A549 (cell line): Measurements from ENCODE around the gene C5orf63. TPM values are rescaled to one million over a fixed set of nuclear protein-coding genes. Genes with fewer than 3 reads are reported as not detected.

Experiments used
- ATAC-seq, 2 experiments: fragments of 200-7000 bp in 1 of 2; fragments of >200 bp in 1 of 2; cut with Nextera tagmentation in 1 of 2; cut with Tn5 transposase in 1 of 2; 3 replicates each; pipeline versions ENCODE4 v1.8.0 to v1.9.1; 2018 to 2020; ENCODE audit warnings: mild to moderate bottlenecking in 1 of 2, moderate library complexity in 1 of 2
- CTCF ChIA-PET: fragments of 300-600 bp; sonication (Branson Sonifier 250); formaldehyde crosslinking; extraction: SDS; loops from one replicate; lab custom pipeline; 2021; ENCODE audit warnings: antibody characterized with exemption, inconsistent platforms; lab: Yijun Ruan, JAX
- POLR2A ChIA-PET: fragments of 350-600 bp; formaldehyde crosslinking; extraction: SDS; loops from one replicate; lab custom pipeline; 2021; ENCODE audit warnings: antibody characterized with exemption, inconsistent platforms; lab: Yijun Ruan, JAX
- DNase-seq, 2 experiments: peaks; one replicate each; pipeline versions ENCODE4 v3.0.0 to v3.0.0-alpha.2; 2011 to 2016; ENCODE audit warnings: low read depth in 1 of 2, low spot score in 1 of 2
- FAIRE-seq: peaks from 2 replicates; lab custom pipeline; 2011; peaks lifted over from hg19 to GRCh38; lab: Jason Lieb, UNC
- H3K27ac ChIP-seq, 2 experiments: fragments of >200 bp; sonication (Bioruptor Twin); formaldehyde crosslinking; 3 replicates each; pipeline ENCODE4 v1.5.1; 2016 to 2017
- H3K4me1 ChIP-seq: fragments of >200 bp; sonication (Bioruptor Twin); formaldehyde crosslinking; 3 replicates; pipeline ENCODE4 v1.6.1; 2016
- H3K4me2 ChIP-seq: fragments of >200 bp; sonication (Bioruptor Twin); formaldehyde crosslinking; 3 replicates; pipeline ENCODE4 v1.6.1; 2016
- H3K4me3 ChIP-seq: fragments of >200 bp; sonication (Bioruptor Twin); formaldehyde crosslinking; 3 replicates; pipeline ENCODE4 v1.5.1; 2016
- H3K9me3 ChIP-seq: fragments of >200 bp; sonication (Bioruptor Twin); formaldehyde crosslinking; 3 replicates; pipeline ENCODE4 v1.6.1; 2016
- CBX8 ChIP-seq: fragments of 200-600 bp; sonication (generic); IDR thresholded peaks from 2 replicates; pipeline ENCODE4 v1.6.1; 2016
- CEBPB ChIP-seq, 2 experiments: fragments of >200 bp in 1 of 2; sonication (Bioruptor Twin) in 1 of 2; formaldehyde crosslinking in 1 of 2; IDR thresholded peaks; 2 replicates each; pipeline ENCODE4 v1.6.1; 2012 to 2016
- CHD4 ChIP-seq: fragments of 200-600 bp; sonication (generic); IDR thresholded peaks from 2 replicates; pipeline ENCODE4 v1.6.1; 2016; ENCODE audit warnings: antibody characterized with exemption, mild to moderate bottlenecking, borderline replicate concordance
- E2F6 ChIP-seq: IDR thresholded peaks from 2 replicates; pipeline ENCODE4 v1.6.1; 2012; ENCODE audit warnings: low read depth, borderline replicate concordance
- ESRRA ChIP-seq: fragments of 150-350 bp; IDR thresholded peaks from 2 replicates; pipeline ENCODE4 v1.6.1; 2014; ENCODE audit warnings: mild to moderate bottlenecking, low read length, borderline replicate concordance
- GATA3 ChIP-seq: IDR thresholded peaks from 2 replicates; pipeline ENCODE4 v1.6.1; 2012; ENCODE audit warnings: borderline replicate concordance
- HOXB13 ChIP-seq: fragments of 250-450 bp; sonication (Bioruptor Pico); IDR thresholded peaks from 2 replicates; pipeline ENCODE4 v1.5.0; 2020; ENCODE audit warnings: low read depth, mild to moderate bottlenecking, moderate library complexity
- JUN ChIP-seq, 2 experiments: fragments of >200 bp; sonication (Bioruptor Twin); formaldehyde crosslinking; IDR thresholded peaks; 2 replicates in 1 of 2; 3 replicates in 1 of 2; pipeline ENCODE4 v1.6.1; 2016 to 2017
- KDM5A ChIP-seq: fragments of 200-600 bp; sonication (generic); IDR thresholded peaks from 2 replicates; pipeline ENCODE4 v1.6.1; 2016; ENCODE audit warnings: antibody characterized with exemption, mild to moderate bottlenecking
- MAZ ChIP-seq: fragments of 150-350 bp; IDR thresholded peaks from 2 replicates; pipeline ENCODE4 v1.6.1; 2014; ENCODE audit warnings: antibody characterized with exemption, low read depth, low read length, borderline replicate concordance
- MYC ChIP-seq: IDR thresholded peaks from 2 replicates; pipeline ENCODE4 v1.6.1; 2012; ENCODE audit warnings: mild to moderate bottlenecking, inconsistent platforms, low read length, improper control_type of control experiment, borderline replicate concordance
- NPAS2 ChIP-seq: fragments of 250-450 bp; sonication (Bioruptor Pico); IDR thresholded peaks from 2 replicates; pipeline ENCODE4 v1.8.0; 2022; ENCODE audit warnings: mild to moderate bottlenecking, moderate library complexity, borderline replicate concordance
- NR3C1 ChIP-seq: fragments of >200 bp; sonication (Bioruptor Twin); formaldehyde crosslinking; IDR thresholded peaks from 3 replicates; pipeline ENCODE4 v1.6.1; 2017
- POLR2AphosphoS2 ChIP-seq: conservative IDR thresholded peaks from 2 replicates; pipeline ENCODE4 v1.6.1; 2012; ENCODE audit warnings: low read length, improper control_type of control experiment, inconsistent platforms
- RARB ChIP-seq: fragments of 250-450 bp; sonication (Bioruptor Pico); IDR thresholded peaks from 2 replicates; pipeline ENCODE4 v1.8.0; 2021; ENCODE audit warnings: mild to moderate bottlenecking, moderate library complexity
- RFX5 ChIP-seq: fragments of 450-650 bp; IDR thresholded peaks from 2 replicates; pipeline ENCODE4 v1.7.1; 2014; ENCODE audit warnings: antibody characterized with exemption, mild to moderate bottlenecking, moderate library complexity
- RNF2 ChIP-seq: fragments of 200-600 bp; sonication (generic); IDR thresholded peaks from 2 replicates; pipeline ENCODE4 v1.6.1; 2016; ENCODE audit warnings: low read depth, mild to moderate bottlenecking, antibody characterized with exemption, moderate library complexity, borderline replicate concordance
- SMC3 ChIP-seq: fragments of >200 bp; sonication (Bioruptor Twin); formaldehyde crosslinking; IDR thresholded peaks from 3 replicates; pipeline ENCODE4 v1.6.1; 2018; ENCODE audit warnings: inconsistent platforms
- TFCP2L1 ChIP-seq: fragments of 250-450 bp; sonication (Bioruptor Pico); IDR thresholded peaks from 2 replicates; pipeline ENCODE4 v1.5.0; 2021; ENCODE audit warnings: mild to moderate bottlenecking
- ZNF302 ChIP-seq: fragments of 250-450 bp; sonication (Bioruptor Pico); IDR thresholded peaks from 2 replicates; pipeline ENCODE4 v1.9.0; 2021; ENCODE audit warnings: inconsistent platforms, mild to moderate bottlenecking, moderate library complexity
- WGBS: methylation state at CpG from one replicate; pipeline ENCODE4 v1.1.6; 2017; ENCODE audit errors: missing lambda C conversion rate; 5-methylcytosine and 5-hydroxymethylcytosine counted together
- polyA plus RNA-seq, 4 experiments: library from polyadenylated mRNA; depleted of rRNA in 3 of 4; stranded (reverse); fragments of >200 nt; fragmentation: RNase III in 1 of 4; extraction: RNeasy Plus Mini Kit Qiagen cat#74134 plus additional on column Dnase treatment in 1 of 4; gene quantifications; 2 replicates in 3 of 4; 3 replicates in 1 of 4; pipeline ENCODE4 v1.2.3, GENCODE V29; 2011 to 2017
- TF ChIP-seq, protein P1 (sequence below): fragments of 250-450 bp; sonication (Bioruptor Pico); IDR thresholded peaks from 2 replicates; pipeline ENCODE4 v1.5.0; 2021; ENCODE audit warnings: mild to moderate bottlenecking, moderate library complexity, borderline replicate concordance
- TF ChIP-seq, protein P2 (sequence below): fragments of >200 bp; sonication (Bioruptor Twin); formaldehyde crosslinking; IDR thresholded peaks from 3 replicates; pipeline ENCODE4 v1.5.1; 2016
- TF ChIP-seq, protein P3 (sequence below): fragments of >200 bp; sonication (Bioruptor Twin); formaldehyde crosslinking; IDR thresholded peaks from 3 replicates; pipeline ENCODE4 v1.6.1; 2016
- TF ChIP-seq, protein P4 (sequence below): fragments of >200 bp; sonication (Bioruptor Twin); formaldehyde crosslinking; IDR thresholded peaks from 2 replicates; pipeline ENCODE4 v1.6.1; 2016
- TF ChIP-seq, protein P5 (sequence below): fragments of 150-350 bp; IDR thresholded peaks from 2 replicates; pipeline ENCODE4 v1.6.1; 2014; ENCODE audit warnings: low read depth, mild to moderate bottlenecking, low read length

C5orf63 gene
- polyA plus RNA-seq, 2 of the 4 experiments (the other 2 are of a cell fraction), result 4.1 to 10.9 TPM

DNA sequence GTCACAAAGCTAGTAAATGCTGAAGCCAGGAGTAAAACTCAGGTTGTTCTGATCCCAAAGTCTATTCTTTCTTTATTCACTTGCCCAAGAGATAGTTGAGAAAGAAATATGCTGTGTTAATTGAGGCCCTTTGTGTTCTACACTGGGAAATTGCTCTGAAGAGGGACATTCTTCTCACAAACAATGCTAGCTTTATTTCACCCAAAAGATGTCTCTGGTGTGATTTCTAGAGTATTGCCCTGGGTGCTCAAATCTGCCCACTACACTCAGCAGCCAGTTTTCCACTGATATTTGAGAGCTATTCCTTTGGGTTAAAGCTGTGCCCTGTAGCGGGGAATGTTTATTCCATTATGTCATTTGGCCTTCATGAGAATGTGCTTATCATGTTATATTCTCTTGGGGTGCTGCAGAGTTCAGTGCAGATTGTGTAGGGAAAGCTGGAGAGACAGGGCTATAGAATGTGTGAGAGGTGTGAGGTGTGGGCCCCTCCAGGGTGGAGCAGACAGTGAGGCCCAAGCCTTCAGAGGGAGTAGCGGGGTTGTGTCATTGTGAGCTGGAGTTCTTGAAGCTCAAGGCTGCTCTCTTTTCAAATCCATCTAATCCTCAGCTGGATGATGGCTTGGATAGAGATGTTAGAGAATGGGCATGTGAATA lies 21.0 kb upstream of the C5orf63 start:
- CTCF ChIA-PET, result interaction anchor here (1.2 kb wide), 1 partner anchor 18 kb away, joined by 3 read pairs; no protein-coding TSS in a partner anchor
- FAIRE-seq, result no peak
- H3K27ac ChIP-seq, result no peak overlapping the region

GRCh38 chr5:127092690-127093089 lies 19.4 kb upstream of the C5orf63 start:
- Histone ChIP-seq H3K4me3 (no peak overlapping the region), H3K4me2 (no peak overlapping the region), H3K9me3 (no peaks in the 10 kb centered on the region), H3K4me1 (peaks cover 10% of the 10 kb centered on the region), H3K27ac (no peak overlapping the region)
- DNase-seq, result no peak
- FAIRE-seq, result no peak
- no peak for ATAC-seq
- ChIA-PET CTCF (no interaction called here), POLR2A (no interaction called here)
- WGBS, result 33% methylated on average over 3 of the region's 3 CpGs
- TF ChIP-seq RNF2 (no peak), ESRRA (no peak), CBX8 (no peak), TFCP2L1 (CRISPR knock-in tag) (no peak), KDM5A (no peak), NR3C1 (no peak), E2F6 (no peak), JUN (IDR thresholded peaks at IDR 0.05) (no peak)
- TF ChIP-seq, protein P1, sequence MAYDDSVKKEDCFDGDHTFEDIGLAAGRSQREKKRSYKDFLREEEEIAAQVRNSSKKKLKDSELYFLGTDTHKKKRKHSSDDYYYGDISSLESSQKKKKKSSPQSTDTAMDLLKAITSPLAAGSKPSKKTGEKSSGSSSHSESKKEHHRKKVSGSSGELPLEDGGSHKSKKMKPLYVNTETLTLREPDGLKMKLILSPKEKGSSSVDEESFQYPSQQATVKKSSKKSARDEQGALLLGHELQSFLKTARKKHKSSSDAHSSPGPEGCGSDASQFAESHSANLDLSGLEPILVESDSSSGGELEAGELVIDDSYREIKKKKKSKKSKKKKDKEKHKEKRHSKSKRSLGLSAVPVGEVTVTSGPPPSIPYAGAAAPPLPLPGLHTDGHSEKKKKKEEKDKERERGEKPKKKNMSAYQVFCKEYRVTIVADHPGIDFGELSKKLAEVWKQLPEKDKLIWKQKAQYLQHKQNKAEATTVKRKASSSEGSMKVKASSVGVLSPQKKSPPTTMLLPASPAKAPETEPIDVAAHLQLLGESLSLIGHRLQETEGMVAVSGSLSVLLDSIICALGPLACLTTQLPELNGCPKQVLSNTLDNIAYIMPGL (CRISPR knock-in tag), result no peak
- TF ChIP-seq, protein P2, sequence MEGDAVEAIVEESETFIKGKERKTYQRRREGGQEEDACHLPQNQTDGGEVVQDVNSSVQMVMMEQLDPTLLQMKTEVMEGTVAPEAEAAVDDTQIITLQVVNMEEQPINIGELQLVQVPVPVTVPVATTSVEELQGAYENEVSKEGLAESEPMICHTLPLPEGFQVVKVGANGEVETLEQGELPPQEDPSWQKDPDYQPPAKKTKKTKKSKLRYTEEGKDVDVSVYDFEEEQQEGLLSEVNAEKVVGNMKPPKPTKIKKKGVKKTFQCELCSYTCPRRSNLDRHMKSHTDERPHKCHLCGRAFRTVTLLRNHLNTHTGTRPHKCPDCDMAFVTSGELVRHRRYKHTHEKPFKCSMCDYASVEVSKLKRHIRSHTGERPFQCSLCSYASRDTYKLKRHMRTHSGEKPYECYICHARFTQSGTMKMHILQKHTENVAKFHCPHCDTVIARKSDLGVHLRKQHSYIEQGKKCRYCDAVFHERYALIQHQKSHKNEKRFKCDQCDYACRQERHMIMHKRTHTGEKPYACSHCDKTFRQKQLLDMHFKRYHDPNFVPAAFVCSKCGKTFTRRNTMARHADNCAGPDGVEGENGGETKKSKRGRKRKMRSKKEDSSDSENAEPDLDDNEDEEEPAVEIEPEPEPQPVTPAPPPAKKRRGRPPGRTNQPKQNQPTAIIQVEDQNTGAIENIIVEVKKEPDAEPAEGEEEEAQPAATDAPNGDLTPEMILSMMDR, result no peak

More for the DNA sequence above, 21.0 kb upstream of the C5orf63 start:
- no peaks in the 10 kb centered on the region for H3K4me1 ChIP-seq
- H3K9me3 ChIP-seq, result no peaks in the 10 kb centered on the region
- no peak for ATAC-seq
- TF ChIP-seq, protein P1 (CRISPR knock-in tag), result no peak
- TF ChIP-seq MAZ (no peak), RARB (CRISPR knock-in tag) (no peak), NPAS2 (CRISPR knock-in tag) (no peak), SMC3 (no peak), GATA3 (no peak), CEBPB (IDR thresholded peaks at IDR 0.05) (no peak), RFX5 (no peak), HOXB13 (CRISPR knock-in tag) (no peak), CHD4 (no peak), ZNF302 (CRISPR knock-in tag) (no peak), MYC (no peak), POLR2AphosphoS2 (no peak), ESRRA (no peak)
- TF ChIP-seq, protein P2, result no peak
- TF ChIP-seq, protein P3, sequence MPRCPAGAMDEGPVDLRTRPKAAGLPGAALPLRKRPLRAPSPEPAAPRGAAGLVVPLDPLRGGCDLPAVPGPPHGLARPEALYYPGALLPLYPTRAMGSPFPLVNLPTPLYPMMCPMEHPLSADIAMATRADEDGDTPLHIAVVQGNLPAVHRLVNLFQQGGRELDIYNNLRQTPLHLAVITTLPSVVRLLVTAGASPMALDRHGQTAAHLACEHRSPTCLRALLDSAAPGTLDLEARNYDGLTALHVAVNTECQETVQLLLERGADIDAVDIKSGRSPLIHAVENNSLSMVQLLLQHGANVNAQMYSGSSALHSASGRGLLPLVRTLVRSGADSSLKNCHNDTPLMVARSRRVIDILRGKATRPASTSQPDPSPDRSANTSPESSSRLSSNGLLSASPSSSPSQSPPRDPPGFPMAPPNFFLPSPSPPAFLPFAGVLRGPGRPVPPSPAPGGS, result no peak
- TF ChIP-seq, protein P4, sequence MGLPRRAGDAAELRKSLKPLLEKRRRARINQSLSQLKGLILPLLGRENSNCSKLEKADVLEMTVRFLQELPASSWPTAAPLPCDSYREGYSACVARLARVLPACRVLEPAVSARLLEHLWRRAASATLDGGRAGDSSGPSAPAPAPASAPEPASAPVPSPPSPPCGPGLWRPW, result no peak
- TF ChIP-seq, protein P5, sequence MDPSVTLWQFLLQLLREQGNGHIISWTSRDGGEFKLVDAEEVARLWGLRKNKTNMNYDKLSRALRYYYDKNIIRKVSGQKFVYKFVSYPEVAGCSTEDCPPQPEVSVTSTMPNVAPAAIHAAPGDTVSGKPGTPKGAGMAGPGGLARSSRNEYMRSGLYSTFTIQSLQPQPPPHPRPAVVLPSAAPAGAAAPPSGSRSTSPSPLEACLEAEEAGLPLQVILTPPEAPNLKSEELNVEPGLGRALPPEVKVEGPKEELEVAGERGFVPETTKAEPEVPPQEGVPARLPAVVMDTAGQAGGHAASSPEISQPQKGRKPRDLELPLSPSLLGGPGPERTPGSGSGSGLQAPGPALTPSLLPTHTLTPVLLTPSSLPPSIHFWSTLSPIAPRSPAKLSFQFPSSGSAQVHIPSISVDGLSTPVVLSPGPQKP, result no peak
- TF ChIP-seq, all 56 proteins: peak for 0
- no peak for DNase-seq
- 96% methylated on average over 2 of the region's 2 CpGs for WGBS
- Histone ChIP-seq H3K4me3 (no peak overlapping the region), H3K4me2 (no peak overlapping the region)
- POLR2A ChIA-PET, result no interaction called here
